Jurkat, Clone E6-1 (cell line): ENCODE results near the gene HSD17B2.

Experiments used
- DNase-seq: peaks from one replicate; pipeline ENCODE4 v3.0.0-alpha.2; 2011; ENCODE audit warnings: low read depth, low spot score
- H3K4me3 ChIP-seq: 2 replicates; pipeline ENCODE4 v1.5.1; 2011; ENCODE audit warnings: mild to moderate bottlenecking, low read length, control low read depth, moderate library complexity

HSD17B2 gene

DNA sequence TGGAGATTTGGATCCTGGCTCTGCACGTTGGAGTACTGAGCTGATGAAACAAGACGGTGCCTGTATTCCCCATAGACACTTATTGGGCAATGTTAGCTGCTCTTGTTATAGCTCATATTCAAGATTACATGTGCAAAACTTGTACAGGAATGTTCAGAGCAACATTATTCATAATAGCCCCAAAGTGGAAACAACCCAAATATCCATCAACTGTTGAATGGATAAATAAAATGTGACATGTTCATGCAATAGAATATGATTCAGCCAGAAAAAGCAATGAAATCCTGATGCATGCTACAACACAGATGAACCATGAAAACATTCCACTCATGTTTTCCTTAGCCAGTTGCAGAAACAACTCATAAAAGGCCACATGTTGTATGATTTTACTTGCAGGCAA, 18.1 kb upstream of the HSD17B2 start:
- DNase-seq, result no peak
- H3K4me3 ChIP-seq, result no peak overlapping the region

GRCh38 chr16:82017911-82018568, 17.0 kb upstream of the HSD17B2 start:
- no peak overlapping the region for H3K4me3 ChIP-seq
- DNase-seq, result no peak

DNA sequence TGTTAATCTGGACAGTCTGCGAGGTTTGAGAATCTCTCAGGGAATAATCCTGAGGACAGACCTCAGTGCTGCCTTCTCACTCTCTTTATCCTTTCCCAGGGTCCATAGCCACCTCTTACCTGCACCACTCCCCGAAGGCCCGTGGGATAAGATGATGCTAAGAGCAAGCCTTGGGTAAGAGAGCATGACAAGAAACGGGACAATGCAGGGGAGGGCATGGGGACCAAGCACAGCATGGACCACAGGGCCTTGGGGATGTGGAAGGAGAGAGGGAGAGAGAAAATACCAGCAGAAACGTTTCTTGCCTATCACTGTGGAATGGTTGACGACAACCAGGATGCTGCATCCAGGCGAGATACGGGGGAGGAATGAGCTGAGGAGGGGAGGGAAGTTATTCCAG, 15.5 kb upstream of the HSD17B2 start:
- DNase-seq, result no peak
- H3K4me3 ChIP-seq, result no peak overlapping the region

- DNase-seq, result no peak
- H3K4me3 ChIP-seq, result no peak overlapping the region
Observed at GRCh38 chr16:82020051-82020450, 15.0 kb upstream of the HSD17B2 start.

DNA sequence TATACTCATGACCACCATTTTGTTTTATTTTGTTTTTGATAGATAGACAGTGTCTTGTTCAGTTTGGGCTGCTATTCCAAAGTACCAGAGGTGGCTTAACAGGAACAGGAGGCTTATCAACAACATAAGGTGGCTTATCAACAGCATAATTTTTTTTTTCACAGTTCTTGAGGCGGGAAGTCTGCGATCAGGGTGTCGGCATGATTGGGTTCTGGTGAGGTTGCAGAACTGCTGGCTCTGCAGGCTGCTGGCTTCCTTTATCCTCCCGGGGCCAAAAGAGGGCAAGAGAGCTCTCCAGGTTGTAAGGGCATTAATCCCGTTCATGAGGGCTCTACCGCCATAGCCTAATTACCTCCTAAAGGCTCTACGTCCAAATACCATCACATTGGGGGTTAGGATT, 11.8 kb upstream of the HSD17B2 start:
- no peak overlapping the region for H3K4me3 ChIP-seq
- DNase-seq, result no peak

- DNase-seq, result no peak
- H3K4me3 ChIP-seq, result no peak overlapping the region
Observed at GRCh38 chr16:82024316-82024715, 10.7 kb upstream of the HSD17B2 start.

GRCh38 chr16:82024883-82025282, 10.2 kb upstream of the HSD17B2 start:
- no peak overlapping the region for H3K4me3 ChIP-seq
- no peak for DNase-seq

DNA sequence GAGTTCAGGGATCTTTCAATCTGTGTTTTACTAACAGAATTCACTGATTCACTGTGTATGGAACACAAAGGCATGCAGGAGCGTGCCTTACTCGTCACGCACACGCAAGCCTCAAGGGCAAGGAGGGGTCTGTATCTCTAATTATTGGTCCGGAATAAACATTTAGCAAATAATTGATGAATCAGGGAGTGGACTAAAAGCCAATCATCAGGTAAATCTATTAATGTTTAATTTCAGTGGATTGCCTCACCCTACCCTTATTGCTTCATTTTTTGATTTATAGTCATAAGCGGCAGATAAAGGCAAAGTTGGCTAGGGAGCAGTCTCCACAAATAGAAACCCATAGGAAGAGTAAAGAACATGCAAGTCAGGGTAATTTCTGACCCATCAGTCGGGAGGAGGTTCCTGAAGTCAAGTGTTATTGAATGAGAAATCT, 7.4 kb upstream of the HSD17B2 start:
- no peak overlapping the region for H3K4me3 ChIP-seq
- DNase-seq, result no peak

DNA sequence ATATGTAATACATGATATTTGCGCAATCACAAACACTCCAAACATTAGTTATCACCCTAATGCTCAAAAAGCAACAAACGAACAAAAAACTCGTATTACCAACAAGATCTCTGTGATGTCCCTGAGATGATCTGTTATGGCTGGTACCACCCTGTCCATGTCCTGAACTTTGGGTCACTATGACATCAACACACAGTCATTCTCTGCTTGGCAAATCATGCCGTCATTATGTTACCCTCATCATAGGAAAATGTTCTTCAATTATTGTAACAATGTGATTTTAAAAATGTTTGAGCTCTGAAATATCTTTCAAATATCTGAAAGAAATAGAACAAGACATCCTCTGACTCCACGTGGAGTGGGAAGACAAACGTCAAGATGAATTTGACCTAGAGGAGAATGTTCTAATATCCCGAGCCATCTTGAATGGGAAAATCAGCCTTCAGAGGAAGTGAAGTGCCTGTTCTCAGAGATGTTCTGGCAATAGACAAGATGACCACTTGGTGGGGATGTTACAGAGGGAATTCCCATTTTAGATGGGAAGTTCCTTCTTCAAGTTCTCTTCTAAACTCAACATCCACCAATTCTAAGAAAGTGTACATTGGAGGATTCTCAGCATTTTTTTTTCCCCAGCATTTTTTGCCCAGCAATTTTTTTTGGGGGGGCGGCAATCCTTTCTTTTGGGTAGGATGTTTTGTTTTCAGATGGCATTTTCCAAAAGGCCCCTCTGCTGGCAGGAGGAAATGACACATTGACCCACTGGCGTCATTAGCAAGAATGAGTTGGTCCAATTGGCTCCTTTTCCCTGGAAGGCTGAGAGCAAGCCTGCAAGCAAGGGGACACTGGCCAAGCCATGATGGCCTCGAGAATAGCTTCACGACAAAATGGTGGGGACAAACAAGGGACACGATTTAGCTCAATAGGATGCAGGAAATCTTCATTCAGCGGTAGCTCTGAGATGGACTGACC, 3.7 kb upstream of the HSD17B2 start:
- no peak overlapping the region for H3K4me3 ChIP-seq
- DNase-seq, result peak; percentile 4

- DNase-seq, result no peak
- H3K4me3 ChIP-seq, result no peak overlapping the region
Observed at GRCh38 chr16:82033006-82033405, 2.0 kb upstream of the HSD17B2 start.

DNA sequence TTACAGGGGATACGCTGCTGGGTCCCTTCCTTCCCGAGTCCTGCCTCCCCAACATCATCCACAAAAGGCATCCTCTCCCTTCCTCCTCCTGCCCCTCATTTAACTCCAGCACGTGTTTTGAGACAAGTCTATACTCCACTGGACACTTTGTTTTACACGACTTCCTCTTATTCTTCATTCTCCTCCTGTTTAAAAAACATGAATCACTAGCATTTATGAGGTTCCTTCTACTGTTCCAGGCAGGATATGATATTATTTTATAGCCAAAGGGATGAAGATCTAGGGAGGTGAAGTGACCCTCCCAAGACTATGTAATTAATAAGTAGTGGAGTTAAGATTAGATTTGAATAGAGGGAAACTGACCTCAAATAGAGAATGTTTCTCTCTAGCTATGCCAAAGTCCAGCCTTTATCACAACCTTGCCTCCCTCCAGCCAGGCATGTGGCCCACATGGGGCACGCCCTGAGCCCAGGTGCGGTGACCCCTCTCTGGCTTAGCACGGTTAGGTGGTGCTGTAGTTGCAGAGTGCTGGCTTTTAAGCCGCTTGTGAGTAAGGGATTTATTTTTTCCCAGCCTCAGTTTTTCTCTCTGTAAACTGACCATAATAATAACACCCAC, 1.3 kb upstream of the HSD17B2 start:
- no peak for DNase-seq
- no peak overlapping the region for H3K4me3 ChIP-seq

- DNase-seq, result no peak
- H3K4me3 ChIP-seq, result no peak overlapping the region
Observed at GRCh38 chr16:82037251-82037650, 2.2 kb downstream of the HSD17B2 start.

DNA sequence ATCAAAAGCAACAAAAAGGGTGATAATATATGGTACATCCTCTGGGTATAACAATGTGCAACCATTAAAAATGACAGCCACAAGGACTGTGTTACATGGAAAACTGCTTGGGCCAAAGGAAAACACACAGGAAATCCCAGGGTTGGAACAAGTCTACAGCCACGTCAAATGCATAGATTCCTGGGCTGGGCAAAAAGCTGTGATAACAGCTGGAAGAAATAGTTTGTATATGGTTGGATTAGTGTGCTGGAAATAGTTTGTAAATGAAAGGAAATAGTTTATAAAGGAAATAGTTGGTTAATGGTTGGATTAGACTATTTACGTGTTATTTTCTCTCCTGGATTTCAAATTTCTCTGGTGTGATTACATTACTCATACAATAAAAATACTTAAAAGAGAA, 2.6 kb downstream of the HSD17B2 start:
- DNase-seq, result no peak
- H3K4me3 ChIP-seq, result no peak overlapping the region

- H3K4me3 ChIP-seq, result no peak overlapping the region
- no peak for DNase-seq
Observed at GRCh38 chr16:82040296-82040695, 5.2 kb downstream of the HSD17B2 start.

- DNase-seq, result no peak
- no peak overlapping the region for H3K4me3 ChIP-seq
Observed at GRCh38 chr16:82041542-82041941, 6.5 kb downstream of the HSD17B2 start.

- H3K4me3 ChIP-seq, result no peak overlapping the region
- no peak for DNase-seq
Observed at GRCh38 chr16:82042144-82042543, 7.1 kb downstream of the HSD17B2 start.

- H3K4me3 ChIP-seq, result no peak overlapping the region
- DNase-seq, result no peak
Observed at GRCh38 chr16:82042846-82043245, 7.8 kb downstream of the HSD17B2 start.

GRCh38 chr16:82043680-82044584, 8.9 kb downstream of the HSD17B2 start:
- H3K4me3 ChIP-seq, result no peak overlapping the region
- no peak for DNase-seq

DNA sequence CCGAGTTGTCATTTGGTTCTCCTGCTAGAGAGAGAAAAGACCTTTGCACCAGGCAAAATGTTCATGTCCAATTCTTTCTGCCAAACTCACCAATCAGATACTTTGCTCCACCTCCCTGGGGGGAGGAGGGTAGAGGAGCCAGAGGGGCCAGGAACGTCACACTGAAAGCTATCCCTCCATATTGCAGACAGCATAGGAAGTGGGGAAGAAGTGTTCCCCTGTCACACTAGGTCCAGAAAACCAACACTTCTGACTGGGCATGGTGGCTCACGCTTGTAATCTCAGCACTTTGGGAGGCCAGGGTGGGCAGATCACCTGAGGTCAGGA, 9.5 kb downstream of the HSD17B2 start:
- H3K4me3 ChIP-seq, result no peak overlapping the region
- DNase-seq, result no peak
